Effector memory CD8-positive, alpha-beta T cell (primary cell): ENCODE data around the gene DAB2IP.

Source experiments
- ATAC-seq: fragments of 150-1000 bp; cut with Tn5 transposase; replicated peaks from 2 replicates; pipeline ENCODE4 v1.10.0; 2021; ENCODE audit warnings: mild to moderate bottlenecking, moderate library complexity
- DNase-seq, 3 experiments: peaks; one replicate each; pipeline ENCODE4 v3.0.0; 2021
- H3K27ac Mint-ChIP-seq, 2 donors: one replicate each; pipeline ENCODE4 v1.8.0; 2022; ENCODE audit warnings: mild to moderate bottlenecking in 2 of 2, mixed read lengths in 2 of 2, moderate library complexity in 2 of 2
- H3K27me3 Mint-ChIP-seq, 2 donors: one replicate each; pipeline ENCODE4 v1.8.0; 2022; ENCODE audit warnings: mixed read lengths in 2 of 2
- H3K36me3 Mint-ChIP-seq: one replicate; pipeline ENCODE4 v1.8.0; 2022; ENCODE audit warnings: mild to moderate bottlenecking, moderate library complexity, mixed read lengths; ENCODE audit not compliant: insufficient read depth
- H3K4me1 Mint-ChIP-seq, 2 donors: one replicate each; pipeline ENCODE4 v1.8.0; 2022; ENCODE audit warnings: low read depth in 2 of 2, mixed read lengths in 2 of 2
- H3K4me3 Mint-ChIP-seq, 2 donors: one replicate each; pipeline ENCODE4 v1.8.0; 2022; ENCODE audit warnings: mild to moderate bottlenecking in 2 of 2, mixed read lengths in 2 of 2, moderate library complexity in 2 of 2
- H3K9me3 Mint-ChIP-seq, 2 donors: one replicate each; pipeline ENCODE4 v1.8.0; 2022; ENCODE audit warnings: mixed read lengths in 2 of 2

The DAB2IP gene

GRCh38 chr9:121751686-121752445 lies 100.4 kb downstream of the DAB2IP start:
- Mint-ChIP-seq H3K4me3 (no peak overlapping the region), H3K36me3 (peaks cover 7% of the 10 kb centered on the region), H3K9me3 (no peaks in the 10 kb centered on the region), H3K27ac (peak overlapping the region in 1 of 2 donors; percentile 38), H3K4me1 (peaks cover 14 to 17% of the 10 kb centered on the region in 2 donors), H3K27me3 (no peaks in the 10 kb centered on the region)
- DNase-seq (no peak), ATAC-seq (no peak)

GRCh38 chr9:121752929-121753328 lies 101.5 kb downstream of the DAB2IP start:
- Mint-ChIP-seq H3K27me3 (no peaks in the 10 kb centered on the region), H3K27ac (peak overlapping the region in 1 of 2 donors; percentile 38), H3K4me3 (no peak overlapping the region), H3K4me1 (peaks cover 9 to 12% of the 10 kb centered on the region in 2 donors), H3K9me3 (no peaks in the 10 kb centered on the region), H3K36me3 (peaks cover 7% of the 10 kb centered on the region)
- ATAC-seq (no peak), DNase-seq (no peak)

GRCh38 chr9:121753802-121754654 lies 102.6 kb downstream of the DAB2IP start:
- Mint-ChIP-seq H3K27ac (no peak overlapping the region), H3K4me1 (peaks cover 0 to 4% of the 10 kb centered on the region in 2 donors), H3K9me3 (no peaks in the 10 kb centered on the region), H3K4me3 (no peak overlapping the region), H3K27me3 (no peaks in the 10 kb centered on the region), H3K36me3 (peaks cover 7% of the 10 kb centered on the region)
- no peak for ATAC-seq
- DNase-seq, result no peak

DNA sequence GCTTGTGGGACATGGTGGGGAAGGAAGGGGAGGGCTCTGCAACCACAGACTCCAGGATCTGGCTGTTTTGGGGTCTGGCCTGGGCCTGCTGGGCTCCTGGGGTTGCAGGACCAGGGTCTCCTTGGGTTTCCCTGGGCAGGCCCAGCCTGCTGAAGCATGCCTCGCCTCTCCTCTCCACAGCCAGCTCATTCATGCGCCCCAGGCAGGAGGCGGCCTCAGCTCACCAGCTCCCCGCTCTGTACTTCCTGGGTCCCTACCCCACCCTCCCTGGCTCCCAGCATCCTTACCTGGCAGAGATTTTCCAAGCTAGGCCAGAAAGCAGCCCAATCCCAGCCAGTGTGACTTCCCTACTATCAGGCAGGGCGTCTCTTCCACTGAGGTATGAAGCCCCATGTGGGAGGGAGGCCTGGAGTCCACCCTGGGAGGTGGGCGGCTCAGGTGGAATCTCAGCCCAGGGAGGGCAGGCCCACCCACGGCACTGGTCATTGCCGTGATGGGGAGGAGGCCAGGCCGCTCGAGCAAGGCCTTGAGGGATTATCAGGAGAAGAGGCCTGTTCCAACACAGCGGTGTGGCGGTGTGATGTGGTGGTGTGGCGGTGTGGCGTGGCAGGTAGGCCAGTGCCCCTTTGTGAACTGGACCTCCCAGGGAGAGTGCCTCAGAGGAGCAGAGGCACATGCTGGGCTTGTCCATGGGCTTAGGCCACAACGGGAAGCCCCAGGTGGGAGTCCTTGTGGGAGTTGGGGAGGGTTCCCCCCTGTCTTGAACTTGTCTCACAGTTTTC lies 103.4 kb downstream of the DAB2IP start:
- H3K36me3 Mint-ChIP-seq, result peaks cover 7% of the 10 kb centered on the region
- no peak overlapping the region for H3K27ac Mint-ChIP-seq
- DNase-seq (no peak), ATAC-seq (no peak)
- H3K9me3 Mint-ChIP-seq, result no peaks in the 10 kb centered on the region
- H3K4me3 Mint-ChIP-seq, result no peak overlapping the region
- H3K27me3 Mint-ChIP-seq, result no peaks in the 10 kb centered on the region
- peaks cover 0 to 4% of the 10 kb centered on the region in 2 donors for H3K4me1 Mint-ChIP-seq

DNA sequence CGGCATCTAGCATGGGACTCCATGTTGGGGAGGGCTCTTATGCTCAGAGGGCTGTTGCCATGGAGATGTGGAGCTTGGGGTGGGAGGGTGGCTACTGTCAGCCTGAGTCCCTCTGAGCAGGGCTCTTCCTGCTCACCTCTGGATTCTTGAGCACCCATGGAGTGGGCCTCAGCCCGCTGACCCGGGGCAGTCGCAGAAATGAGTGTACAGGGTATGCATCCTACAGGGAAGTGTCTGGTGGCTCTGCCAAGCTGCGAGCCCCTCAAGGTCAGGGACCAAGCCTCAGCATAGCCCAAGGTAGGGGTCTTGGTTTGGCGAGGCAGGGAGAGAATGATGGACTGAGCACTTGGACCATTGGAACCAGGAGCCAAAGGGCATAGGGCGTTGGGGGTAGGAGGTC lies 104.1 kb downstream of the DAB2IP start:
- Mint-ChIP-seq H3K36me3 (peaks cover 7% of the 10 kb centered on the region), H3K4me1 (peaks cover 0 to 4% of the 10 kb centered on the region in 2 donors), H3K27me3 (no peaks in the 10 kb centered on the region), H3K27ac (no peak overlapping the region), H3K4me3 (no peak overlapping the region), H3K9me3 (no peaks in the 10 kb centered on the region)
- ATAC-seq, result no peak
- DNase-seq, result no peak

GRCh38 chr9:121756474-121757280 lies 105.2 kb downstream of the DAB2IP start:
- H3K36me3 Mint-ChIP-seq, result peaks cover 7% of the 10 kb centered on the region
- H3K27me3 Mint-ChIP-seq, result no peaks in the 10 kb centered on the region
- no peak for ATAC-seq
- no peak overlapping the region for H3K4me3 Mint-ChIP-seq
- H3K27ac Mint-ChIP-seq, result no peak overlapping the region
- H3K9me3 Mint-ChIP-seq, result no peaks in the 10 kb centered on the region
- H3K4me1 Mint-ChIP-seq, result peaks cover 0 to 4% of the 10 kb centered on the region in 2 donors
- DNase-seq, result no peak

- Mint-ChIP-seq H3K4me3 (no peak overlapping the region), H3K27ac (no peak overlapping the region), H3K4me1 (peaks cover 0 to 4% of the 10 kb centered on the region in 2 donors), H3K36me3 (peaks cover 7% of the 10 kb centered on the region), H3K9me3 (no peaks in the 10 kb centered on the region), H3K27me3 (no peaks in the 10 kb centered on the region)
- DNase-seq (no peak), ATAC-seq (no peak)
These were observed 105.8 kb downstream of the DAB2IP start for GRCh38 chr9:121757281-121757585.

DNA sequence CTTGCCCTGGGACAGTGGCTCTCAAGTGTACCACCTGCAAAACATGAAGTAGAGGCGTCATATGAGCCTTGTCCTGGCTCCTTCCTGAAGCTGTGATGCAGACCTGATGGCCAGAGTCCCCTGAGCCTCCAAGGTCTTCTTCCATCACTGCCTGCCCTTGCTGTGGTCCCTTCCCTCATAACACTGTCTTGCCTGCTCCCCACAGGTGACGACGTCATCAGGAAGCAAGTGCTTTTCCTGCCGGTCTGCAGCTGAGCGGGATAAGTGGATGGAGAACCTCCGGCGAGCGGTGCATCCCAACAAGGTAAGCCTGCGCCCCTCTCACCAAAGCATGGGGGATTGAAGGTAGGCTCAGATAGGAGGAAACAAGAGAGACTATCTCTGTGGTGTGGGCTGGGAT lies 107.3 kb downstream of the DAB2IP start:
- Mint-ChIP-seq H3K27me3 (no peaks in the 10 kb centered on the region), H3K4me3 (no peak overlapping the region), H3K27ac (peak overlapping the region in 1 of 2 donors; percentile 18), H3K36me3 (peaks cover 4% of the 10 kb centered on the region), H3K4me1 (no peaks in the 10 kb centered on the region), H3K9me3 (no peaks in the 10 kb centered on the region)
- ATAC-seq (no peak), DNase-seq (no peak)

- Mint-ChIP-seq H3K36me3 (peaks cover 6% of the 10 kb centered on the region), H3K4me1 (no peaks in the 10 kb centered on the region), H3K27ac (no peak overlapping the region), H3K4me3 (no peak overlapping the region), H3K9me3 (no peaks in the 10 kb centered on the region), H3K27me3 (no peaks in the 10 kb centered on the region)
- no peak for DNase-seq
- ATAC-seq, result no peak
These were observed 108.6 kb downstream of the DAB2IP start for GRCh38 chr9:121759996-121760395.

DNA sequence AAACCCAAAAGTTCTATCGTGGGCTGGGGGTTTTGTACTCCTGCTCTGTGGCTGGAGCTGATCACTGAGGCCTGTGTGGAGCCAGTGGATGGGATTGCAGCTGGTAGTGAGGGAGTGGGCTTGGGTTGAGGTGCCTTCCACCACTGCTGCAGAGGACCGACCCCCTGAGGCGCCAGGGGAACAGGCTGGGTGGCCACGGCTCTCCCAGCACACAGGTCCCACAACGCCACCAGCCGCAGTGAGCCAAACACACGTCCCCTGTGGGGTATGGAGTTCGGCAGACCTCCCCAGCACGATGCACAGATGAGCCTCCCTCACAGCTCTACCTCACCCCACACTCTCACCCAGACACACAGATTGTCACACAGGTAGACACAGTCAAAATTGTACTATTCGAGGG lies 109.1 kb downstream of the DAB2IP start:
- DNase-seq, result no peak
- Mint-ChIP-seq H3K36me3 (peaks cover 8% of the 10 kb centered on the region), H3K27ac (no peak overlapping the region), H3K27me3 (no peaks in the 10 kb centered on the region), H3K4me1 (no peaks in the 10 kb centered on the region), H3K9me3 (no peaks in the 10 kb centered on the region), H3K4me3 (no peak overlapping the region)
- ATAC-seq, result no peak

- DNase-seq (no peak), ATAC-seq (no peak)
- no peaks in the 10 kb centered on the region for H3K4me1 Mint-ChIP-seq
- H3K27me3 Mint-ChIP-seq, result no peaks in the 10 kb centered on the region
- H3K4me3 Mint-ChIP-seq, result no peak overlapping the region
- no peak overlapping the region for H3K27ac Mint-ChIP-seq
- H3K9me3 Mint-ChIP-seq, result no peaks in the 10 kb centered on the region
- peaks cover 6% of the 10 kb centered on the region for H3K36me3 Mint-ChIP-seq
These were observed 111.7 kb downstream of the DAB2IP start for GRCh38 chr9:121763131-121763530.

GRCh38 chr9:121763561-121764370 lies 112.3 kb downstream of the DAB2IP start:
- Mint-ChIP-seq H3K36me3 (peaks cover 6% of the 10 kb centered on the region), H3K9me3 (no peaks in the 10 kb centered on the region), H3K27me3 (no peaks in the 10 kb centered on the region), H3K4me3 (no peak overlapping the region), H3K27ac (no peak overlapping the region), H3K4me1 (no peaks in the 10 kb centered on the region)
- ATAC-seq (no peak), DNase-seq (no peak)
